Activated CD4-positive, alpha-beta T cell treated with anti-CD3 and anti-CD28 coated beads, Interleukin-2, amount 50 U/mL, for 48 hours (primary cell): Measurements from ENCODE around the gene SMIM44.

ENCODE experiments used
- DNase-seq, 2 experiments: peaks; one replicate each; pipeline ENCODE4 v3.0.0-alpha.2; 2020

SMIM44 gene

GRCh38 chr19:3433805-3434540 is 49.3 kb downstream of the SMIM44 start:
- DNase-seq: no peak

- DNase-seq: no peak
Observed at GRCh38 chr19:3433313-3433712, 49.9 kb downstream of the SMIM44 start.
